ENCODE measurements around the gene EID2B. TPM values are rescaled to one million over a fixed set of nuclear protein-coding genes. Genes with fewer than 3 reads are reported as not detected.

EID2B gene
- total RNA-seq, 8 experiments from 2014 or later, result 6.2 to 14.2 (median 10.4) TPM

DNA sequence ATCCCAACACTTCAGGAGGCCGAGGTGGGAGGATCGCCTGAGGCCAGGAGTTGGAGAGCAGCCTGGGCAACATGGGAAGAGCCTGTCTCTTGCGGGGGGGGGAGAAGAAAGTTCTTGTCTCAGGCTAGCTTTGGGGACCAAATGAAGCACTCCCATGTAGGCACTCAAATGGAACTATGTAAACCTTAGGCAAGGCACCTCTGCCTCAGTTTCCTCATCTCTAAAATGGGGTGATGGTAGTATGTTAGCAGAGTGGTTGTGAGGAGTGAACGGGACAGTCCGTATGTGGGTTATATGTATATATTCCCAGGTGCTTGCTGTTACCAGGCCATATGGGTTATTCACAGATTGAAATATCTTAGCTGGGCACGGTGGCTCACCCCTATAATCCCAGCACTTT is 40.4 kb downstream of the EID2B start:
- Histone ChIP-seq H3K27ac (no peak overlapping the region), H3K4me1 (replicated peaks in 1 of 2) (peaks cover 0 to under 1% of the 10 kb centered on the region in 2 donors), H3K4me3 (no peak overlapping the region)
- WGBS, 10 experiments, result 60 to 100% (median 100%) methylated on average over 1 to 3 of the region's 6 CpGs; no CpG with 5 or more reads in 5 of the 10 experiments
- in situ Hi-C loops (cut with MboI; ENCODE audit: low pct_unique_long_range_greater_than_20kb in 2 of 9, low sequenced_read_pairs in 9 of 9, unreplicated experiment in 9 of 9), result no loop called here
- ATAC-seq (replicated peaks in 6 of 8), result no peak

DNA sequence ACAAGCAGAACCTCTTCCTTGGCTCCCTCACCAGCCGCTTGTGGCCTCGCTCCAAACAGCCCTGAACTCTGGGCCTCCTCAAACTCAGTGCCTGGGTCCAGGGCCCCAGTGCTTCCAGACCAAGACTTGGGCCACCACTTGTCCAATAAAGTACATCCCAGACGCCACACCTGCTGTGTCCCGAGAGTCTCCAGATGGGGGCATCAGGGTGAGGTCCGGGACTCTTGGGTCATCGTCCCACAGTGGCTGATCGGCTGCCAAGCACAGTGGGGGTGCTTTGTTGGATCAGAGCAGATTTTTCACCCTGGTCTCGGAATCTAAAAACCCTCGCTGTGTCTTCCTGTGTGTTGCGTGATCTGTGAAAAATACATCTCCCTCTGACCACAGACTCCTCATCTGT is 42.9 kb downstream of the EID2B start:
- Histone ChIP-seq H3K4me3 (no peak overlapping the region), H3K4me1 (replicated peaks in 1 of 2) (no peaks in the 10 kb centered on the region), H3K27ac (no peak overlapping the region)
- ATAC-seq (replicated peaks in 6 of 8), result peak in 1 of 8 experiments; percentile 17
- WGBS, 10 experiments, result 83 to 100% (median 92%) methylated on average over 1 to 8 of the region's 10 CpGs; no CpG with 5 or more reads in 6 of the 10 experiments
- in situ Hi-C loops (cut with MboI; ENCODE audit: low pct_unique_long_range_greater_than_20kb in 2 of 9, low sequenced_read_pairs in 9 of 9, unreplicated experiment in 9 of 9), result no loop called here

GRCh38 chr19:39483141-39483540 is 49.5 kb downstream of the EID2B start:
- in situ Hi-C loops (cut with MboI; ENCODE audit: low pct_unique_long_range_greater_than_20kb in 2 of 9, low sequenced_read_pairs in 9 of 9, unreplicated experiment in 9 of 9), result no loop called here
- ATAC-seq (replicated peaks in 6 of 8), result no peak
- H3K27ac ChIP-seq, result no peak overlapping the region
- H3K4me1 ChIP-seq (replicated peaks in 1 of 2), result peaks cover 12 to 16% of the 10 kb centered on the region in 2 donors
- H3K4me3 ChIP-seq, result no peak overlapping the region
- 80% methylated on average over 1 of the region's 6 CpGs; no CpG with 5 or more reads in 9 of the 10 experiments for WGBS, 10 experiments

DNA sequence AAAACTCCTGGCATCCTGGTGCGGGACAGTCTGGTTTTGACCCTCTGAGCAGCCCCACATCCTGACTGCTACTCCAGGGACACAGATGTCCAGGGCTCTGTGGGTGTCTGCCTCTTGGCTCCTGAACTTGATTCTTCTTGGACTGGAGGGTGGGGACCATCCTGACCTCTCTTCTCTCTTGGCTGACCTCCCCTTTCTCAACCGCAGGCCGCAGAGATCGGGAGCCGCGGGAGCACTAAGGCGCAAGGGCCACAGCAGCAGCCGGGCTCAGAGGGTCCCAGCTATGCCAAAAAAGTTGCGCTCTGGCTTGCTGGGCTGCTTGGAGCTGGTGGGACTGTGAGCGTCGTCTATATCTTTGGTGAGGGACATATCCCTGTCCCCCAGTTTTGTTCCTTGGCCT is 51.0 kb downstream of the EID2B start:
- no peak for ATAC-seq (replicated peaks in 6 of 8)
- H3K4me1 ChIP-seq (replicated peaks in 1 of 2), result peaks cover 12 to 16% of the 10 kb centered on the region in 2 donors
- WGBS, 10 experiments, result 20 to 100% (median 78%) methylated on average over 1 to 8 of the region's 11 CpGs; no CpG with 5 or more reads in 4 of the 10 experiments
- in situ Hi-C loops (cut with MboI; ENCODE audit: low pct_unique_long_range_greater_than_20kb in 2 of 9, low sequenced_read_pairs in 9 of 9, unreplicated experiment in 9 of 9), result no loop called here
- no peak overlapping the region for H3K27ac ChIP-seq
- H3K4me3 ChIP-seq, result peak overlapping the region; percentile 86 to 97 (median 91)

DNA sequence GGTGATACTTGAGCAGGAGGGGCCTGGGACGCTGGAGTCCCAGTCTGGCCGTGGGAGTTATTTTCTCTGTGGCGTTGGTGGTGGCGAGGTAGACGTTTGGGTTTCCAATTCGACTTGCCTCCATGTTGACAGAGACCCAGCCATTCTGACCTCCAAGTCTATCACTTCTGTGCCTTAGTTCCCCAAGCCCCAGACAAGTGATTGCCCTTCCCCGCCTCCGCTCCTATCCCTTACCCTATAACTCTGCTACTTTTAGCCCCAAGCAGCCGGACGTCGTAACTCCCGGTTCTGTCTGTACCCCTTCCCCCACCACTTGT is 51.5 kb downstream of the EID2B start:
- ATAC-seq (replicated peaks in 6 of 8), result peak in 2 of 8 experiments; percentile 1 to 2
- in situ Hi-C loops (cut with MboI; ENCODE audit: low pct_unique_long_range_greater_than_20kb in 2 of 9, low sequenced_read_pairs in 9 of 9, unreplicated experiment in 9 of 9), result no loop called here
- WGBS, 10 experiments, result 0% methylated on average over 1 to 5 of the region's 12 CpGs; no CpG with 5 or more reads in 7 of the 10 experiments

More for the DNA sequence above, 51.5 kb downstream of the EID2B start:
- Histone ChIP-seq H3K27ac (peak overlapping the region; percentile 86 to 90), H3K4me3 (peak overlapping the region; percentile 86 to 97 (median 91)), H3K4me1 (replicated peaks in 1 of 2) (peaks cover 12 to 16% of the 10 kb centered on the region in 2 donors)

Other genes starting within 250 kb of the EID2B start
- not detected for gene IFNL1, start 236.4 kb downstream of the EID2B start, total RNA-seq
- gene LRFN1, start 212.0 kb downstream of the EID2B start, total RNA-seq, result 1 to 10 TPM in 7 of 8 experiments, under 1 TPM in 1; 0.41 to 6.6 (median 2.9) TPM
- gene GMFG, start 196.8 kb downstream of the EID2B start, total RNA-seq, result 1 to 10 TPM in 3 of 8 experiments, under 1 TPM in 3, not detected in 2; 0.55 to 1.5 (median 1.1) TPM
- 100 to 1,000 TPM in 2 of 8 experiments, 10 to 100 TPM in 6; 24.1 to 124 (median 64.9) TPM for gene SAMD4B, start 190.4 kb downstream of the EID2B start, total RNA-seq
- 10 to 100 TPM; 23.7 to 59.7 (median 37.0) TPM for gene PAF1, start 141.7 kb downstream of the EID2B start, total RNA-seq
- 10 to 100 TPM; 19.9 to 45.6 (median 26.2) TPM for gene MED29, start 141.5 kb downstream of the EID2B start, total RNA-seq
- 10 to 100 TPM in 3 of 8 experiments, 1 to 10 TPM in 4, under 1 TPM in 1; 0.96 to 30.4 (median 6.6) TPM for gene ZFP36, start 126.0 kb downstream of the EID2B start, total RNA-seq
- gene PLEKHG2, start 120.2 kb downstream of the EID2B start, total RNA-seq, result 10 to 100 TPM in 6 of 8 experiments, 1 to 10 TPM in 2; 1.1 to 50.6 (median 13.2) TPM
- 1,000 to 10,000 TPM in 7 of 8 experiments, 100 to 1,000 TPM in 1; 781 to 3,131 (median 1,617) TPM for gene RPS16, start 96.9 kb downstream of the EID2B start, total RNA-seq
- gene SUPT5H, start 87.3 kb downstream of the EID2B start, total RNA-seq, result 100 to 1,000 TPM in 1 of 8 experiments, 10 to 100 TPM in 7; 52.4 to 129 (median 76.3) TPM
- gene TIMM50, start 52.0 kb downstream of the EID2B start, total RNA-seq, result 100 to 1,000 TPM in 1 of 8 experiments, 10 to 100 TPM in 7; 46.0 to 104 (median 65.6) TPM
- gene DLL3, start 33.9 kb downstream of the EID2B start, total RNA-seq, result 10 to 100 TPM in 4 of 8 experiments, 1 to 10 TPM in 1, under 1 TPM in 3; 0.25 to 84.3 (median 8.1) TPM
- 1 to 10 TPM in 2 of 8 experiments, under 1 TPM in 4, not detected in 2; 0.27 to 1.9 (median 0.58) TPM for gene SELENOV, start 17.7 kb downstream of the EID2B start, total RNA-seq
- gene EID2, start 7.3 kb upstream of the EID2B start, total RNA-seq, result 10 to 100 TPM; 15.3 to 27.0 (median 18.6) TPM
- not detected for gene LGALS13, start 69.7 kb upstream of the EID2B start, total RNA-seq
- gene LGALS16, start 123.1 kb upstream of the EID2B start, total RNA-seq, result not detected
- gene LGALS14, start 171.6 kb upstream of the EID2B start, total RNA-seq, result not detected
- not detected for gene CLC, start 205.2 kb upstream of the EID2B start, total RNA-seq
- 10 to 100 TPM in 1 of 8 experiments, not detected in 7; 34.9 TPM for gene LEUTX, start 246.0 kb upstream of the EID2B start, total RNA-seq

Data from motor neuron (in vitro differentiated cells).